ENCODE data around the gene ACTL7A.
"Not testable (repeated sequence)": the region's sequence is repeated elsewhere in the genome, so short reads cannot be mapped to it uniquely, and the experiment has no call there.

Gene ACTL7A, protein sequence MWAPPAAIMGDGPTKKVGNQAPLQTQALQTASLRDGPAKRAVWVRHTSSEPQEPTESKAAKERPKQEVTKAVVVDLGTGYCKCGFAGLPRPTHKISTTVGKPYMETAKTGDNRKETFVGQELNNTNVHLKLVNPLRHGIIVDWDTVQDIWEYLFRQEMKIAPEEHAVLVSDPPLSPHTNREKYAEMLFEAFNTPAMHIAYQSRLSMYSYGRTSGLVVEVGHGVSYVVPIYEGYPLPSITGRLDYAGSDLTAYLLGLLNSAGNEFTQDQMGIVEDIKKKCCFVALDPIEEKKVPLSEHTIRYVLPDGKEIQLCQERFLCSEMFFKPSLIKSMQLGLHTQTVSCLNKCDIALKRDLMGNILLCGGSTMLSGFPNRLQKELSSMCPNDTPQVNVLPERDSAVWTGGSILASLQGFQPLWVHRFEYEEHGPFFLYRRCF

GRCh38 chr9:108861997-108862396 lies at the start of gene ACTL7A:
ACTL7A (plus strand) TSS chr9:108862266; CDS start chr9:108862323, 57 bp downstream.
- in situ Hi-C loops (cut with HindIII; ENCODE audit: low pct_ligation_motif_present, low pct_unique_long_range_greater_than_20kb, low sequenced_read_pairs), result no loop called here
- no peak for DNase-seq

GRCh38 chr9:108812396-108813025 lies 49.6 kb upstream of the ACTL7A start:
- no peak for DNase-seq
- in situ Hi-C loops (cut with HindIII; ENCODE audit: low pct_ligation_motif_present, low pct_unique_long_range_greater_than_20kb, low sequenced_read_pairs), result no loop called here

GRCh38 chr9:108813951-108814601 lies 48.0 kb upstream of the ACTL7A start:
- in situ Hi-C loops (cut with HindIII; ENCODE audit: low pct_ligation_motif_present, low pct_unique_long_range_greater_than_20kb, low sequenced_read_pairs), result no loop called here

GRCh38 chr9:108815156-108815555 lies 46.9 kb upstream of the ACTL7A start:
- no peak for DNase-seq
- in situ Hi-C loops (cut with HindIII; ENCODE audit: low pct_ligation_motif_present, low pct_unique_long_range_greater_than_20kb, low sequenced_read_pairs), result no loop called here

More at GRCh38 chr9:108813951-108814601, 48.0 kb upstream of the ACTL7A start:
- DNase-seq, result peak; percentile 51

GRCh38 chr9:108816037-108816436 lies 46.0 kb upstream of the ACTL7A start:
- no peak for DNase-seq
- in situ Hi-C loops (cut with HindIII; ENCODE audit: low pct_ligation_motif_present, low pct_unique_long_range_greater_than_20kb, low sequenced_read_pairs), result no loop called here

DNA sequence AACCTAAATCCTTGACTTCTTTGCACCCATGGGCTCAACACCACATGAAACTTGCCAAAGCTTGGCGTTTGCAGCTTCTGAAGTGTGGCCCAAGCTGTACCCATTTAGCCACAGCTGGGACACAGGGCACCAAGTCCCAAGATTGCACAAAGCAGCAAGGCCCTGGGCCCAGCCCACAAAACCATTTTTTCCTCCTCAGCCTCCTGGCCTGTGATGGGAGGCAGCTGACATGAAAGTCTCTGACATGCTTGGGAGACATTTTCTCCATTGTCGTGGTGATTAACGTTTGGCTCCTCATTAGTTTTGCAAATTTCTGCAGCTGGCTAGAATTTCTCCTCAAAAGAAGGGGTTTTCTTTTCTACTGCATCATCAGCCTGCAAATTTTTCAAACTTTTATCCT lies 38.2 kb upstream of the ACTL7A start:
- DNase-seq, result no peak
- in situ Hi-C loops (cut with HindIII; ENCODE audit: low pct_ligation_motif_present, low pct_unique_long_range_greater_than_20kb, low sequenced_read_pairs), result no loop called here

- no peak for DNase-seq
- in situ Hi-C loops (cut with HindIII; ENCODE audit: low pct_ligation_motif_present, low pct_unique_long_range_greater_than_20kb, low sequenced_read_pairs), result no loop called here
Measured at GRCh38 chr9:108830272-108830671, 31.8 kb upstream of the ACTL7A start.

GRCh38 chr9:108831496-108832178 lies 30.4 kb upstream of the ACTL7A start:
- in situ Hi-C loops (cut with HindIII; ENCODE audit: low pct_ligation_motif_present, low pct_unique_long_range_greater_than_20kb, low sequenced_read_pairs), result no loop called here
- DNase-seq, result no peak

- in situ Hi-C loops (cut with HindIII; ENCODE audit: low pct_ligation_motif_present, low pct_unique_long_range_greater_than_20kb, low sequenced_read_pairs), result no loop called here
- DNase-seq, result no peak
Measured at GRCh38 chr9:108832179-108832500, 29.9 kb upstream of the ACTL7A start.

DNA sequence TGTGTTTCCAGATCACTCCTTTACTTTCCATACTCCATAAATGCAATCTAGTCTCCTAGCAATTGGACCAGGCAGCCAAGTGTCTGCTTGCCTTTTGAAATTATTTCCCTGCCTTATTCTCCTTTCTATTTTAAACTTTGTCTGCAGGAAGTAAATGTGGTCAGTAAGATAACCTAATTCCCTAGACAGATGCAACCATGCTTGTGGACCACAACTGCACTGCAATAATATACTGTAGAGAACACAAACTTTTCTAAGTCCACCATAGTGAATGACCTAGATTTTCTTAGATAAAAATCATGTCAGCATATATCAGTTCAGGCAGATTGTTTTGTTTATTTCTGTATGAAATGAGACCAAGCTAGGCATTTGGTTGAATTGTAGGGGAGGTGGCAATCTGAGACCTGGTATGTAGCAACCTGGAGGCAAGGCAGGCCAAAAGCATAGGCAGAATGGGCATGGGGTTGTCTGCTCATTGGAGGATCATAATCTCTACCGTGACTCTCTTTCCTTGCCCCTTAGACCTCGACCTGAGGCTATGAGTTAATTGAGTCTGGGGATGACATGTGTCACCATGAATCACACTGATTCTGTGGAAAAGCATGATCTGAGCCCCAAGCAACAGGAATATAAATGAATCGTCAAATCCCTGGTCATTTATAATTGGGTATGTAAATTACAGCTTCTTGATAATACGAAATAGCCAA lies 27.0 kb upstream of the ACTL7A start:
- no peak for DNase-seq
- in situ Hi-C loops (cut with HindIII; ENCODE audit: low pct_ligation_motif_present, low pct_unique_long_range_greater_than_20kb, low sequenced_read_pairs), result no loop called here

DNA sequence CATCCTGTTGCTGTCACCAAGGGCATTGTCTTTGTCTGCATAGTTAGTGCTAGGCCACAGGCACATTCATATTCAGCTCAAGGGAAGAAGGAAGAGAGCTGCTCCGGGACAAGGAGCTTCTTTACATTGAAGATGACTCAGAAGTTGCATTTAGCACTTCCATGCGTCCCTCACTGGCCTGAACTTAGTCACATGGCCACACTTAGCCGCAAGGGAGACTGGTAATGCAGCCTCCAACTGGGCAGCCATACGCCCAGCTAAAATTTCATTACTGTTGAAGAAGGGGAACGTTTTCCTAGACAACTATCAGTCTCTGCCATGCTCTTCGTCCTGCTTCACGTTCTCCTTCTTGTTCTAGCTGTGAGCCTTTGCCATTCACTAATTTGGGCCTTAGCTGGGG lies 26.2 kb upstream of the ACTL7A start:
- no peak for DNase-seq
- in situ Hi-C loops (cut with HindIII; ENCODE audit: low pct_ligation_motif_present, low pct_unique_long_range_greater_than_20kb, low sequenced_read_pairs), result no loop called here

DNA sequence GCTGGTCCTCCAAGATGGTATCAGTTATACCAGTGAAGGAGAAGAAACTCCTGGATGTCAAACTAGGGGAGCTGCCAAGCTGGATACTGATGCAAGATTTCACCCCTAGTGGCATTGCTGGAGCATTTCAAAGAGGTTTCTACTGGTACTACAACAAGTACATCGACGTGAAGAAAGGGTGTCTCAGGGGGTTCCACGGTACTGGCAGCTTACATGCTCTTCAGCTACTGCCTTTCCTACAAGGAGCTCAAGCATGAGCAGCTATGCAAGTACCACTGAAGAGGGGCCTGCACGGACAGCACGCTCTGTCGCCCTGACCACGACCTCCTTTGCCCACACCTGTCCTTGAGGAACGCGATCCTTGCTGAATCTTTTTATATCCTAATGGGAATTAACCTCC lies 25.7 kb upstream of the ACTL7A start:
- in situ Hi-C loops (cut with HindIII; ENCODE audit: low pct_ligation_motif_present, low pct_unique_long_range_greater_than_20kb, low sequenced_read_pairs), result no loop called here
- no peak for DNase-seq

DNA sequence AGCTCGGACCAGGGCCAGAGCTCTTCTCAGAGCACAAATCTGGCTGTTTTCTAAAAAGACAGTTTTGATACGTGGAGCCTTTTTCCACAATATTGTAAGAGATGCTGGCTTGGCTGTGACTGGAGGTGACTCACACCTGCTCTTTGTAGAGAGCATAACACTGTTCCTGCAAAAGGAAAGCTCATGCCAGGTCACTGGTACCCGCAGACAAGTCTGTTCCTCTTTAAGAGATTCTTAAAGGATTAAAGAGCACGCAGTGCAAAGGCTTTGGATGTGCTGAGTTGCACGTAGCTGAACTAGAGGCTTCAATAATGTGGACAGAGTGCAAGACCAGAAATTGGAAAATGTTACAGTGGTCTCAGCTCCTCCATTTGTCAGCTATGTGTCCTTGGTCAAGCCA lies 25.3 kb upstream of the ACTL7A start:
- DNase-seq, result no peak
- in situ Hi-C loops (cut with HindIII; ENCODE audit: low pct_ligation_motif_present, low pct_unique_long_range_greater_than_20kb, low sequenced_read_pairs), result no loop called here

DNA sequence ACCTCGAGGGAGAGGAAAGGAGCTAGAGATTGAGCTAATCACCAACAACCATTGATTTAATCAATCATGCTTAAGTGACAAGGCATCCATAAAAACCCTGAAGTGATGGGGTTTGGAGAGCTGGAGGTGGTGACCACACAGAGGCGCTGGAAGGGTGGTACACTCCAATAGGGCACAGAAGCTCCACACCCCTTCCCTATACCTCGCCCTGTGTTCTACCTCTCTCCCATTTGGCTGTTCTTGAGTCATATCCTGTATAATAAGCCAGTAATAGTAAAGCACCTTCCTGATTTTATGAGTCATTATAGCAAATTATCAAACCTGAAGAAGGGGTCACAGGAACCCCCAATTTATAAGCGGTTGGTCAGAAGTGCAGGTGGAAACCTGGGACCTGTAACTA lies 24.5 kb upstream of the ACTL7A start:
- in situ Hi-C loops (cut with HindIII; ENCODE audit: low pct_ligation_motif_present, low pct_unique_long_range_greater_than_20kb, low sequenced_read_pairs), result no loop called here
- no peak for DNase-seq

GRCh38 chr9:108838017-108838416 lies 24.0 kb upstream of the ACTL7A start:
- in situ Hi-C loops (cut with HindIII; ENCODE audit: low pct_ligation_motif_present, low pct_unique_long_range_greater_than_20kb, low sequenced_read_pairs), result no loop called here
- no peak for DNase-seq

- in situ Hi-C loops (cut with HindIII; ENCODE audit: low pct_ligation_motif_present, low pct_unique_long_range_greater_than_20kb, low sequenced_read_pairs); DNase-seq: not testable (repeated sequence)
Measured at GRCh38 chr9:108839561-108839960, 22.5 kb upstream of the ACTL7A start.

DNA sequence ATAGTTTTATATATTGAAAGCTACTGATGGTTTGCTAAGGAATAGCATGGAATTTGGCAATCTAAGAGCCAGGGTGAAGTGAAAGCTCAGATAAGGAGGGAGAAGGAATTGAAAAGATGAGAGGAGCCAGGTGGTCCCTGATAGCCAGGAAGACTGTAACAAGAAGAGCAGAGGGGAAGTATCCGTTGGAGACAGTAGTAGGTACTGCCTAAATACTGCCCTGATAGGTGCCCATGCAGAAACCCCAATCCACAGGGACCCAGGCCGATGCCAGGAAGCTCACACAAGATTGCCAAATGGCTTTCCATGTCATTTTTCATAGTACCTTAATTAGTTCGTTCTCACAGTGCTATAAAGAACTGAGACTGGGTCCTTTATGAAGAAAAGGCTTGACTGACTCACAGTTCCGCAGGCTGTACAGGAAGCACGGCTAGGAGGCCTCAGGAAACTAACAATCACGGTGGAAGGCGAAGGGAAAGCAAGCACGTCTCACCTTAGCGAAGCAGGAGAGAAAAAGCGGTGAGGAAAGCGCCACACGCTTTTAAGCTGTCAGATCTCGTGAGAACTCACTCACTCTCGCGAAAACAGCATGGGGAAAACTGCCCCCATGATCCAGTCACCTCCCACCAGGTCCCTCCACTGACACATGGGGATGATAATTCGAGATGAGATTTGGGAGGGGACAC lies 19.3 kb upstream of the ACTL7A start:
- in situ Hi-C loops (cut with HindIII; ENCODE audit: low pct_ligation_motif_present, low pct_unique_long_range_greater_than_20kb, low sequenced_read_pairs), result no loop called here
- DNase-seq, result no peak

DNA sequence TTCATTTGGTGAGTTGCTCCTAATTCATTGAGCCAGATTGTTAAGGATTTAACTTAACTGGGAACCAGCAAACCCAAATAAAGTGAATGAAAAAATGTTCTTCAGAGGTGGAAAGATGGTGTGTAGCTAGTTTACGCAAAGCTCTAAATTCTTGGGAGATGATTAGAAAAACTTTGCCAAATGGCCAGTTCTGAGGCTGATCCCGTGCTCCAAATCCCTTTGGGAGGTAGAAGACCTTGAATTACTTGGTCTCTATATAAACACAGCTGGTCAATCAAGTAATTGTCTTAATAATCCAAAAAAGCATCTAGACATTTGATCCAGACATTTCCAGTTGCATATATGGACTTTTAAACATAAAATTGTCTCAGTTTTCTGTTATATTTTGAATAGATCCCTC lies 17.7 kb upstream of the ACTL7A start:
- in situ Hi-C loops (cut with HindIII; ENCODE audit: low pct_ligation_motif_present, low pct_unique_long_range_greater_than_20kb, low sequenced_read_pairs), result no loop called here
- DNase-seq, result no peak

Measured in ACHN (cell line).